GM12872 (cell line): ENCODE measurements around the gene TAF7.

Experiments
- TF ChIP-seq, protein P1 (sequence below): IDR thresholded peaks from 3 replicates; pipeline ENCODE4 v1.5.1; 2011; ENCODE audit warnings: low read depth, mild to moderate bottlenecking, low read length, moderate library complexity; ENCODE audit not compliant: insufficient read depth

TAF7 gene

DNA sequence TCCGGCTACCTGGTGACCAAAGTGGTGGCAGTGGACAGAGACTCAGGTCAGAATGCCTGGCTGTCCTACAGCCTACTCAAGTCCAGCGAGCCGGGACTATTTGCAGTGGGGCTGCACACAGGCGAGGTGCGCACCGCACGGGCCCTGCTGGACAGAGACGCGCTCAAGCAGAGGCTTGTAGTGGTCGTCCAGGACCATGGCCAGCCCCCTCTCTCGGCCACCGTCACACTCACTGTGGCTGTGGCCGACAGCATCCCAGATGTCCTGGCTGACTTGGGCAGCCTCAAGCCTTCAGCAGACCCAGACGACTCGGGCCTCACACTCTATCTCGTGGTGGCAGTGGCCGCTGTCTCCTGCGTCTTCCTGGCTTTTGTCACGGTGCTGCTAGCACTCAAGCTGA is 36.4 kb upstream of the TAF7 start:
- TF ChIP-seq, protein P1, sequence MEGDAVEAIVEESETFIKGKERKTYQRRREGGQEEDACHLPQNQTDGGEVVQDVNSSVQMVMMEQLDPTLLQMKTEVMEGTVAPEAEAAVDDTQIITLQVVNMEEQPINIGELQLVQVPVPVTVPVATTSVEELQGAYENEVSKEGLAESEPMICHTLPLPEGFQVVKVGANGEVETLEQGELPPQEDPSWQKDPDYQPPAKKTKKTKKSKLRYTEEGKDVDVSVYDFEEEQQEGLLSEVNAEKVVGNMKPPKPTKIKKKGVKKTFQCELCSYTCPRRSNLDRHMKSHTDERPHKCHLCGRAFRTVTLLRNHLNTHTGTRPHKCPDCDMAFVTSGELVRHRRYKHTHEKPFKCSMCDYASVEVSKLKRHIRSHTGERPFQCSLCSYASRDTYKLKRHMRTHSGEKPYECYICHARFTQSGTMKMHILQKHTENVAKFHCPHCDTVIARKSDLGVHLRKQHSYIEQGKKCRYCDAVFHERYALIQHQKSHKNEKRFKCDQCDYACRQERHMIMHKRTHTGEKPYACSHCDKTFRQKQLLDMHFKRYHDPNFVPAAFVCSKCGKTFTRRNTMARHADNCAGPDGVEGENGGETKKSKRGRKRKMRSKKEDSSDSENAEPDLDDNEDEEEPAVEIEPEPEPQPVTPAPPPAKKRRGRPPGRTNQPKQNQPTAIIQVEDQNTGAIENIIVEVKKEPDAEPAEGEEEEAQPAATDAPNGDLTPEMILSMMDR: no peak

DNA sequence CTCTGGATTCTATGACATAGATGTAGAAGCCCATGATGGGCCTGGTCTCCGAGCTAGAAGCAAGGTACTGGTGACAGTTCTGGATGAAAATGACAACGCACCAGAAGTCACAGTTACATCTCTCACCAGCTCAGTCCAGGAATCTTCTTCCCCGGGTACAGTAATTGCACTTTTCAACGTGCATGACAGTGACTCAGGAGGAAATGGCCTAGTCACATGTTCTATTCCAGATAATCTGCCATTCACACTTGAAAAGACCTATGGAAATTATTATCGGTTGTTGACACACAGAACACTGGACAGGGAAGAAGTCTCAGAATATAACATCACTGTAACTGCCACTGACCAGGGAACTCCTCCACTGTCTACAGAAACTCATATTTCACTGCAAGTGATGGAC is 35.5 kb upstream of the TAF7 start:
- TF ChIP-seq, protein P1: no peak

DNA sequence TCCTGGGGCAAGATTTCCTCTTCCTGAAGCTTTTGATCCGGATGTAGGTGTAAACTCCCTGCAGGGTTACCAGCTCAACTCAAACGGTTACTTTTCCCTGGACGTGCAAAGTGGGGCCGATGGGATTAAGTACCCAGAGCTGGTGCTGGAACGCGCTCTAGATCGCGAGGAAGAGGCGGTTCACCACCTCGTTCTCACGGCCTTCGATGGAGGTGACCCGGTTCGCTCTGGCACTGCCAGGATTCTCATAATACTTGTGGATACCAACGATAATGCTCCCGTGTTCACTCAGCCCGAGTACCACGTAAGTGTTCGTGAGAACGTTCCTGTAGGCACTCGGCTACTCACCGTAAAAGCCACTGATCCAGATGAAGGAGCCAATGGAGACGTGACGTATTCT is 35.1 kb upstream of the TAF7 start:
- TF ChIP-seq, protein P1: no peak

DNA sequence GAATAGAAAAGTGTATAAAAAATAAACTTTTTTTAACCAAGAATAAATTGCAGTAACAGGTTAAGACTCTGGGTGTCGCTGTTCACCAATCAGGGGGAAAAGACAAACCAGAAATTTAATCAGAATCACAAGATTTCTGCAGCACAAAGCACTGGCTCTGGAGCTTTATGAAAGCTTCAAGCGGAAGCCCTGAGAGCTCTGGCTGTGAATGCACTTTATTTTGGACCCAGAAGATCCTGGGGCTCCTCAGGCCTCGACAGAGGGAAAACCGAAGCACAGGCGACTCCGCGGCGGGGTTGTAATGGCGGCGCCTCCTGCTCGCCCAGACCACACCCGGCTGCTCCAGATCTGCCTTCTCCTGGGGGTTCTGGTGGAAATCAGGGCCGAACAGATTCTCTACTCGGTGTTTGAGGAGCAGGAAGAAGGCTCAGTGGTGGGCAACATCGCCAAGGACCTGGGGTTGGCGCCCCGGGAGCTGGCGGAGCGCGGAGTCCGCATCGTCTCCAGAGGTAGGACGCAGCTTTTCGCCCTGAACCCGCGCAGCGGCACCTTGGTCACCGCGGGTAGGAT is 34.4 kb upstream of the TAF7 start, which contains the start of gene PCDHGA4:
TSS of gene PCDHGA4 (plus strand) at position 122 of the 570 bp plus-strand sequence. CDS start at position 209, 87 bp downstream.
- TF ChIP-seq, protein P1: peak; percentile 48

DNA sequence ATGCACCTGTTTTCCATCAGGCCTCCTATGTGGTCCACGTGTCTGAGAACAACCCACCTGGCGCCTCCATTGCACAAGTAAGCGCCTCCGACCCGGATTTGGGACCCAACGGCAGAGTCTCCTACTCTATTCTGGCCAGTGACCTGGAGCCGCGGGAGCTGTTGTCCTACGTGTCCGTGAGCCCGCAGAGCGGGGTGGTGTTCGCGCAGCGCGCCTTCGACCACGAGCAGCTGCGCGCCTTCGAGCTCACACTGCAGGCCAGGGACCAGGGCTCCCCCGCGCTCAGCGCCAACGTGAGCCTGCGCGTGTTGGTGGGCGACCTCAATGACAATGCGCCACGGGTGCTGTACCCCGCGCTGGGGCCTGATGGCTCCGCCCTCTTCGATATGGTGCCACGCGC is 31.0 kb upstream of the TAF7 start:
- TF ChIP-seq, protein P1: no peak

DNA sequence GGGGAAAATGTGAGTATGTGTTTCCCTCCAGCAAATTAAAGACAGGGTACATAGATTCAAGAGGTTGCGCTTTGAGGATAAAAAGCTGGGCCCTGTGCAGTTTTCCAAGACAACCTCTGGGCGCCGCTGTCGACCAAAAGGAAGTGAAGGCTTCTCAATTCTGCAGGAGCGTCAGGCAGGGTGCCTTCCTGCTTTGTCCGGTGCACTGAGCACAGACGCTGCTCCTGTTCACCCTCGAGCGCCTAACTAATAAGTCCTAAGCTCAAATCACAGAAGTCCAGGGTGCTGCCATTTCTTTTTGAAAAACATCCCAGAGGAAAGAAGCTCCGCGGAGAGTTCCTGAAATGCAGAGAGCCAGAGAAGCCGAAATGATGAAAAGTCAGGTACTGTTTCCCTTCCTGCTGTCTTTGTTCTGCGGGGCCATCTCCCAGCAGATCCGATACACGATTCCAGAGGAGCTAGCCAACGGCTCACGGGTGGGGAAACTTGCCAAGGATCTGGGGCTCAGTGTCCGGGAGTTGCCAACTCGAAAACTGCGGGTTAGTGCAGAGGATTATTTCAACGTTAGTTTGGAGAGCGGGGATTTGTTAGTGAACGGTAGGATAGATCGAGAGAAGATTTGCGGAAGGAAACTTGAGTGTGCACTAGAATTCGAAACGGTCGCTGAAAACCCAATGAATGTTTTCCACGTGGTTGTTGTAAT is 29.5 kb upstream of the TAF7 start, which contains the start of gene PCDHGB1:
TSS of gene PCDHGB1 (plus strand) at position 183 of the 703 bp plus-strand sequence. CDS start at position 345, 162 bp downstream.
- TF ChIP-seq, protein P1: peak; percentile 64

DNA sequence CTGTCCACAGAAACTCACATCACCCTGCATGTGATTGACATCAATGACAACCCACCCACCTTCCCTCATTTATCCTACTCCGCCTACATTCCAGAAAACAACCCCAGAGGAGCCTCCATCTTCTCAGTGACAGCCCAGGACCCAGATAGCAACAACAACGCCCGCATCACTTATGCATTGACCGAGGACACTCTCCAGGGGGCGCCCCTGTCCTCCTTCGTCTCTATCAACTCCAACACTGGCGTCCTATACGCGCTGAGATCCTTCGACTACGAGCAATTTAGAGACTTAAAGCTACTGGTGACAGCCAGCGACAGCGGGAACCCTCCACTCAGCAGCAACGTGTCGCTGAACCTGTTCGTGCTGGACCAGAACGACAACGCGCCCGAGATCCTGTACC is 24.7 kb upstream of the TAF7 start:
- TF ChIP-seq, protein P1: no peak
